Stomach (tissue), 9 donors: ENCODE results near the gene CDH23. TPM values are rescaled to one million over a fixed set of nuclear protein-coding genes. Genes with fewer than 3 reads are reported as not detected.

Experiments
- DNase-seq, 2 donors: peaks; one replicate each; pipeline versions ENCODE4 v3.0.0 to v3.0.0-alpha.2; 2013 to 2019
- H3K27ac ChIP-seq, 5 donors: fragments of 200-600 bp in 4 of 5; sonication (generic) in 4 of 5; one replicate each; pipeline ENCODE4 v1.5.1; 2013 to 2019; ENCODE audit warnings: mild to moderate bottlenecking in 1 of 5, moderate library complexity in 1 of 5
- H3K27me3 ChIP-seq, 3 donors: fragments of 200-600 bp; sonication (generic); one replicate each; pipeline ENCODE4 v1.5.1; 2017 to 2019; ENCODE audit warnings: mixed run types in 1 of 3
- H3K36me3 ChIP-seq, 4 donors: fragments of 200-600 bp; sonication (generic); 1 replicate in 3 of 4; 2 replicates in 1 of 4; pipeline ENCODE4 v1.5.1; 2016 to 2019
- H3K4me1 ChIP-seq, 4 donors: fragments of 200-600 bp; sonication (generic); one replicate each; pipeline ENCODE4 v1.5.1; 2016 to 2019
- H3K4me3 ChIP-seq, 4 donors: fragments of 200-600 bp; sonication (generic) in 3 of 4; one replicate each; pipeline ENCODE4 v1.5.1; 2016 to 2019; ENCODE audit warnings: mild to moderate bottlenecking in 1 of 4
- H3K9me3 ChIP-seq, 4 donors: fragments of 200-600 bp; sonication (generic); one replicate each; pipeline ENCODE4 v1.5.1; 2016 to 2019
- CTCF ChIP-seq, 7 experiments: fragments of 450-650 bp in 4 of 7; fragments of 200-600 bp in 3 of 7; sonication (generic) in 3 of 7; IDR thresholded peaks; one replicate each; pipeline ENCODE4 v1.5.1; 2016 to 2019; ENCODE audit warnings: antibody characterized with exemption in 7 of 7, control low read depth in 2 of 7, mild to moderate bottlenecking in 1 of 7
- EP300 ChIP-seq: sonication (generic); formaldehyde crosslinking; IDR thresholded peaks from one replicate; pipeline ENCODE4 v1.6.1; 2017; ENCODE audit warnings: antibody characterized with exemption
- POLR2A ChIP-seq, 4 donors: fragments of 450-650 bp; IDR thresholded peaks; one replicate each; pipeline ENCODE4 v1.6.1; 2016; ENCODE audit warnings: antibody characterized with exemption in 4 of 4, control low read depth in 2 of 4, mild to moderate bottlenecking in 1 of 4, moderate library complexity in 1 of 4
- POLR2AphosphoS5 ChIP-seq, 3 donors: sonication (generic); formaldehyde crosslinking; IDR thresholded peaks; one replicate each; pipeline ENCODE4 v1.6.1; 2016; ENCODE audit warnings: antibody characterized with exemption in 3 of 3
- WGBS, 5 donors: extraction: QIAGEN DNeasy Blood & Tissue Kit in 3 of 5; methylation state at CpG; one replicate each; pipeline versions ENCODE4 v1.1.5 to v1.1.7; 2013 to 2018; 5-methylcytosine and 5-hydroxymethylcytosine counted together
- intact Hi-C: fragments of 100-400 bp; cut with DNase I; formaldehyde crosslinking; loops from one replicate; pipeline ENCODE4 v1.15.1; 2023; ENCODE audit warnings: low total_unique reads
- polyA plus RNA-seq, 3 donors: library from polyadenylated mRNA; stranded (reverse); fragments of 200-250 nt; gene quantifications; one replicate each; pipeline ENCODE4 v1.2.3, GENCODE V29; 2013
- total RNA-seq, 5 donors: library from RNA; depleted of rRNA; stranded (reverse); fragments of >200 nt; gene quantifications; one replicate each; pipeline versions ENCODE4 v1.1.0 to v1.2.3, GENCODE V29; 2014 to 2016
- donor health status: healthy with polysubstance abuse.
- donor health status: Bipolar disorder and iron deficiency.
- donor health status: healthy.

CDH23 gene
- total and polyA plus RNA-seq, 8 donors: 0.31 to 8.2 (median 2.2) TPM

GRCh38 chr10:71748671-71749191 is 352.0 kb downstream of the CDH23 start:
- WGBS, 5 donors: 44 to 68% (median 56%) methylated on average over 15 of the region's 15 CpGs
- intact Hi-C loops: no loop called here
- TF ChIP-seq POLR2AphosphoS5 (IDR thresholded peaks at IDR 0.05) (peak; percentile 34 to 62 (median 48)), CTCF (IDR thresholded peaks at IDR 0.05) (no peak)
- Histone ChIP-seq H3K4me3 (no peak overlapping the region), H3K27ac (peak overlapping the region; percentile 43 to 85 (median 79)), H3K9me3 (no peaks in the 10 kb centered on the region), H3K36me3 (peaks cover 22 to 41% (median 40%) of the 10 kb centered on the region in 4 donors), H3K27me3 (no peaks in the 10 kb centered on the region), H3K4me1 (peaks cover 42 to 87% (median 58%) of the 10 kb centered on the region in 4 donors)
- DNase-seq: peak; percentile 62 to 85

GRCh38 chr10:71749396-71749795 is 352.7 kb downstream of the CDH23 start:
- Histone ChIP-seq H3K9me3 (no peaks in the 10 kb centered on the region), H3K27me3 (no peaks in the 10 kb centered on the region), H3K27ac (peak overlapping the region; percentile 43 to 85 (median 79)), H3K4me3 (no peak overlapping the region), H3K36me3 (peaks cover 22 to 48% (median 47%) of the 10 kb centered on the region in 4 donors), H3K4me1 (peaks cover 42 to 94% (median 59%) of the 10 kb centered on the region in 4 donors)
- WGBS, 5 donors: 75 to 96% (median 88%) methylated on average over 2 to 4 of the region's 4 CpGs
- no peak for DNase-seq
- intact Hi-C loops: no loop called here
- TF ChIP-seq EP300: no peak
- no peak for TF ChIP-seq POLR2AphosphoS5 (IDR thresholded peaks at IDR 0.05)
- no peak for TF ChIP-seq CTCF (IDR thresholded peaks at IDR 0.05)
- TF ChIP-seq POLR2A (IDR thresholded peaks at IDR 0.05): no peak

GRCh38 chr10:71750124-71750841 is 353.6 kb downstream of the CDH23 start:
- Histone ChIP-seq H3K27ac (peak overlapping the region in 4 of 5 donors; percentile 43 to 85 (median 77)), H3K4me3 (no peak overlapping the region), H3K36me3 (peaks cover 26 to 57% (median 55%) of the 10 kb centered on the region in 4 donors), H3K27me3 (no peaks in the 10 kb centered on the region), H3K4me1 (peaks cover 49 to 97% (median 63%) of the 10 kb centered on the region in 4 donors), H3K9me3 (no peaks in the 10 kb centered on the region)
- TF ChIP-seq POLR2AphosphoS5 (IDR thresholded peaks at IDR 0.05) (no peak), EP300 (no peak), CTCF (IDR thresholded peaks at IDR 0.05) (no peak), POLR2A (IDR thresholded peaks at IDR 0.05) (no peak)
- DNase-seq: no peak
- intact Hi-C loops: no loop called here
- WGBS, 5 donors: 83 to 92% (median 88%) methylated on average over 15 of the region's 15 CpGs

GRCh38 chr10:71750986-71751385 is 354.3 kb downstream of the CDH23 start:
- Histone ChIP-seq H3K4me3 (no peak overlapping the region), H3K27me3 (no peaks in the 10 kb centered on the region), H3K9me3 (no peaks in the 10 kb centered on the region), H3K27ac (peak overlapping the region in 3 of 5 donors; percentile 55 to 85 (median 80)), H3K36me3 (peaks cover 26 to 59% (median 57%) of the 10 kb centered on the region in 4 donors), H3K4me1 (peaks cover 51 to 97% (median 65%) of the 10 kb centered on the region in 4 donors)
- intact Hi-C loops: no loop called here
- 84 to 89% (median 84%) methylated on average over 3 to 5 of the region's 5 CpGs for WGBS, 5 donors
- TF ChIP-seq CTCF (IDR thresholded peaks at IDR 0.05) (no peak), EP300 (no peak), POLR2A (IDR thresholded peaks at IDR 0.05) (no peak), POLR2AphosphoS5 (IDR thresholded peaks at IDR 0.05) (no peak)
- no peak for DNase-seq
